Retinal pigment epithelial cell (primary cell): Measurements from ENCODE around the gene HSDL1.

Source experiments
- DNase-seq: peaks from one replicate; pipeline ENCODE4 v3.0.0-alpha.2; 2010; ENCODE audit warnings: low read depth
- H3K4me3 ChIP-seq: 2 replicates; pipeline ENCODE4 v1.5.1; 2011; ENCODE audit warnings: mild to moderate bottlenecking, low read length, control low read depth, moderate library complexity
- TF ChIP-seq, protein P1 (sequence below): conservative IDR thresholded peaks from 2 replicates; pipeline ENCODE4 v1.5.1; 2011; ENCODE audit warnings: low read depth, low read length, control low read depth, inconsistent platforms

Gene HSDL1

GRCh38 chr16:84081446-84081989, 63.5 kb downstream of the HSDL1 start:
- DNase-seq, result no peak
- TF ChIP-seq, protein P1, sequence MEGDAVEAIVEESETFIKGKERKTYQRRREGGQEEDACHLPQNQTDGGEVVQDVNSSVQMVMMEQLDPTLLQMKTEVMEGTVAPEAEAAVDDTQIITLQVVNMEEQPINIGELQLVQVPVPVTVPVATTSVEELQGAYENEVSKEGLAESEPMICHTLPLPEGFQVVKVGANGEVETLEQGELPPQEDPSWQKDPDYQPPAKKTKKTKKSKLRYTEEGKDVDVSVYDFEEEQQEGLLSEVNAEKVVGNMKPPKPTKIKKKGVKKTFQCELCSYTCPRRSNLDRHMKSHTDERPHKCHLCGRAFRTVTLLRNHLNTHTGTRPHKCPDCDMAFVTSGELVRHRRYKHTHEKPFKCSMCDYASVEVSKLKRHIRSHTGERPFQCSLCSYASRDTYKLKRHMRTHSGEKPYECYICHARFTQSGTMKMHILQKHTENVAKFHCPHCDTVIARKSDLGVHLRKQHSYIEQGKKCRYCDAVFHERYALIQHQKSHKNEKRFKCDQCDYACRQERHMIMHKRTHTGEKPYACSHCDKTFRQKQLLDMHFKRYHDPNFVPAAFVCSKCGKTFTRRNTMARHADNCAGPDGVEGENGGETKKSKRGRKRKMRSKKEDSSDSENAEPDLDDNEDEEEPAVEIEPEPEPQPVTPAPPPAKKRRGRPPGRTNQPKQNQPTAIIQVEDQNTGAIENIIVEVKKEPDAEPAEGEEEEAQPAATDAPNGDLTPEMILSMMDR, result no peak
- H3K4me3 ChIP-seq, result no peak overlapping the region

DNA sequence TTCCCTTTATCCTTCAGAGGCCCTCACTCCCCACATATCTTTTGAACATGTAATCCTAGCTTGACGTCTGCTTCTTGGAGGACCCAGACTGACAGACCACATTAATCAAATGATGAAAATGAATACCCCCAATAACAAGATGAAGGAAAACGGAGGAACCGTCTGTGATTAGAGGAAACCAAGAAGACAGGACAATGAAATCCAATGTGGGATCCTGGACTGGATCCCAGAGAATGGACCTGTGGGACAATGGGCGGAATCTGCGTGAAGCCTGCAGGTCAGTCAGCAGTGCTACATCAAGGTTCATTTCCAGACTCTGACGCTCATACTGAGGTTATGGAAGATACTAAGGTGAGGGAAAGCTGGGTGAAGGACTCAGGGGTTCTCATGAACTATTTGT, 64.2 kb downstream of the HSDL1 start:
- no peak for DNase-seq
- no peak overlapping the region for H3K4me3 ChIP-seq
- TF ChIP-seq, protein P1, result no peak

- DNase-seq, result no peak
- TF ChIP-seq, protein P1, result no peak
- no peak overlapping the region for H3K4me3 ChIP-seq
Observed at GRCh38 chr16:84080378-84080777, 64.6 kb downstream of the HSDL1 start.

- H3K4me3 ChIP-seq, result no peak overlapping the region
- no peak for DNase-seq
- TF ChIP-seq, protein P1, result no peak
Observed at GRCh38 chr16:84079664-84080063, 65.3 kb downstream of the HSDL1 start.

DNA sequence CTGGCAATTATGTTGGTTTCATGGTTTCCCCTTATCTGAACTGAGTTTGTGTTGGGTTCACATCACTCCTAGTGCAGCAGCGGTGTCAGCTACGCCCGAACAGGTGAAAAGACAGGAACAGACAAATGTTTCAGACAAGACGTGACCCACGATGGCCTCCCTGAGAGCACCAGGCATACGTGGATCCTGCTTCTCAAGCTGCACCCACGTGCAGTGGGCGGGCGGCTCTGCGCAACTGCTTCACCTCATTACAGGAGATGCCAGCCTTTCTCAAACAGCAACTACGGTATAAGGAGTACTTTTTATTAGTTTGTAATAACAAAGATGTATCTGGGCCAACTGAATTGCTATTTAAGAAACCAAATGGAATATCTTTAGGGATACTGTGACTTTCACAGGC, 69.6 kb downstream of the HSDL1 start:
- H3K4me3 ChIP-seq, result no peak overlapping the region
- DNase-seq, result no peak
- TF ChIP-seq, protein P1, result no peak

GRCh38 chr16:84074721-84075120, 70.3 kb downstream of the HSDL1 start:
- TF ChIP-seq, protein P1, result no peak
- DNase-seq, result no peak
- no peak overlapping the region for H3K4me3 ChIP-seq
